GM18508 (cell line): ENCODE data around the gene FBXO9.
"Not testable (repeated sequence)": the region's sequence is repeated elsewhere in the genome, so short reads cannot be mapped to it uniquely, and the experiment has no call there.

ENCODE experiments used
- ATAC-seq: cut with Tn5 transposase; IDR thresholded peaks from one replicate; pipeline ENCODE4 v1.9.1; 2021; ENCODE audit warnings: moderate number of reproducible peaks; ENCODE audit not compliant: insufficient read depth, unreplicated experiment

FBXO9 gene

GRCh38 chr6:53045891-53046673, 19.1 kb upstream of the FBXO9 start:
- no peak for ATAC-seq

GRCh38 chr6:53048431-53049195, 16.6 kb upstream of the FBXO9 start:
- ATAC-seq, result peak; percentile 96

GRCh38 chr6:53049415-53049814, 15.8 kb upstream of the FBXO9 start:
- ATAC-seq, result no peak

- not testable (repeated sequence) for ATAC-seq
These were observed 13.1 kb upstream of the FBXO9 start for GRCh38 chr6:53052152-53052551.

- no peak for ATAC-seq
These were observed 10.7 kb upstream of the FBXO9 start for GRCh38 chr6:53054532-53054931.

- no peak for ATAC-seq
These were observed 9.3 kb upstream of the FBXO9 start for GRCh38 chr6:53055873-53056272.

- ATAC-seq, result no peak
These were observed 8.9 kb upstream of the FBXO9 start for GRCh38 chr6:53056273-53056672.

- ATAC-seq, result no peak
These were observed 6.6 kb upstream of the FBXO9 start for GRCh38 chr6:53058388-53059195.

- no peak for ATAC-seq
These were observed 5.3 kb upstream of the FBXO9 start for GRCh38 chr6:53059648-53060589.

- no peak for ATAC-seq
These were observed 3.0 kb upstream of the FBXO9 start for GRCh38 chr6:53062169-53062539.

GRCh38 chr6:53064255-53064654, 949 bp upstream of the FBXO9 start:
- not testable (repeated sequence) for ATAC-seq

GRCh38 chr6:53064726-53065265, 408 bp upstream of the FBXO9 start:
- peak; percentile 60 for ATAC-seq

GRCh38 chr6:53066077-53066417, 843 bp downstream of the FBXO9 start:
- ATAC-seq, result no peak

GRCh38 chr6:53066874-53067706, 1.9 kb downstream of the FBXO9 start:
- ATAC-seq, result no peak

- no peak for ATAC-seq
These were observed 2.7 kb downstream of the FBXO9 start for GRCh38 chr6:53067849-53068361.

- ATAC-seq, result no peak
These were observed 4.2 kb downstream of the FBXO9 start for GRCh38 chr6:53069427-53069826.

- peak; percentile 64 for ATAC-seq
These were observed 5.6 kb downstream of the FBXO9 start for GRCh38 chr6:53070806-53071205.

GRCh38 chr6:53074347-53074746, 9.1 kb downstream of the FBXO9 start:
- no peak for ATAC-seq

GRCh38 chr6:53080813-53081212, 15.6 kb downstream of the FBXO9 start:
- no peak for ATAC-seq
